ENCODE measurements around the gene FRMD4A.
"Not testable (repeated sequence)": the region's sequence is repeated elsewhere in the genome, so short reads cannot be mapped to it uniquely, and the experiment has no call there.

Gene FRMD4A

DNA sequence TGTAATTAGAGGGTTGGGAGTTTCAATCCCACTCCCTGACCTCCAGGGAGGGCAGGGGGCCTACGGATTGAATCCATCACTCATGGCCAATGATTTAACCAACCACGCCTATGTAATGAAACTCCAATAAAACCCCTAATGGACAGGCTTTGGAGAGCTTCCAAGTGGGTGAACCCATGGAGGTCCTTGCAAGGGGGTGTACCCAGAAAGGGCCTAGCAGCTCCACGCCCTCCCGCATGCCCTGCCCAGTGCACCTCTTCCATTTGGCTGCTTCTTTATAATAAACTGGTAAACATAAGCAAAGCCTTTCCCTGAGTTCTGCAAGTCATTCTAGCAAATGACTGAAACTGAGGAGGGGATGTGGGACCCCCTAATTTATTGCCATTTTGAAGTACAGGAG lies 280.1 kb downstream of the FRMD4A start:
- no peak for DNase-seq (ENCODE audit: low read depth)

DNA sequence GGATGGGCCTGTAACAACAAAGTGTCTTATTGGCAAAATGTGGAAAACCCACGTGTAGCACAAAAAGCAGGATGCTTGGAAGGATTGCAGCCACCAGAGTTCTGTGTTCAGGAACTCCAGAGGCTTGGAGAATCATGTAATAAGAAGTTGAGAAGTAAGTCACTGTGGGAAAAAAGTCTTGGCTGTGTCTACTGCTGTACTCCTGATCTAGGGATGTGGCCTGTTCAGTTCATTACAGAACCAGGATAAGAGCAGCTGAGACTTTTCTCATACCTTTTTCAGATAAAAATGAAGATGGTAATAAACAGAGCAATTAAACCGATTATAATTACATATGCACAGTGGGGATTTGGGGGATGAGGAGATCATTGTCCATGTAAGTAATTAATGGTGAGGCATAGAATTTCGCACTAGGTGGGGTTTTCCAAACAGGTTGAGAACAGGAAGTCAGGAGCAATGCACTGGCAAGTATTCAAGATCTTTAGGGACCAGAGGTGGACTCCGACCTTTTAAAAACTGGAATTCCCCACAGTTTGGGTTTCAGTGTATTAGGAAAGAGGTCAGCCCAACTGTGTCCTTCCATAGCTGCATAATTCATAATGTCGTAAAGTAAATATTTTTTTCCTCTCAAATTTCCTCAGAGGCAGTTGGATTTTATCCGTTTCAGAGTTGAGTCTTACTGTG lies 281.7 kb downstream of the FRMD4A start:
- no peak for DNase-seq (ENCODE audit: low read depth)

DNA sequence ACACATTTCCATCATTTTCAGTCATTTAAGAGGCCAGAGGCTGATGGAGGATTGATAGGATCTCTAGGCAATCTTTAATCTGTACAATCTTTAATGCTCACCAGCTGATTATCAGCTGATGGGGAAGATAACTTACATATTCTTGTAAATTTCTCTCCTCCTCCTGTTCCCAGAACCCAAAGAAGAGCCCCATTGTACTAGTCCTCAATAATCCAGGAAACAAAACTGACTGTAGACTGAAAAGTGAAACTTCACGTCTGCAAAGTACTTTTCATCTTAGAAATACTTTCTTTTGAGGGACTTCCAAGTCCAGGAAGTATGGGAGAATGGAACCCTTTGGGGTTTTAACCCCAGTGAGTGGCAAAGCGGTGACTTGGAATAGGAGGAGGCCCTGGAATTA lies 283.3 kb downstream of the FRMD4A start:
- DNase-seq (ENCODE audit: low read depth) = no peak

DNA sequence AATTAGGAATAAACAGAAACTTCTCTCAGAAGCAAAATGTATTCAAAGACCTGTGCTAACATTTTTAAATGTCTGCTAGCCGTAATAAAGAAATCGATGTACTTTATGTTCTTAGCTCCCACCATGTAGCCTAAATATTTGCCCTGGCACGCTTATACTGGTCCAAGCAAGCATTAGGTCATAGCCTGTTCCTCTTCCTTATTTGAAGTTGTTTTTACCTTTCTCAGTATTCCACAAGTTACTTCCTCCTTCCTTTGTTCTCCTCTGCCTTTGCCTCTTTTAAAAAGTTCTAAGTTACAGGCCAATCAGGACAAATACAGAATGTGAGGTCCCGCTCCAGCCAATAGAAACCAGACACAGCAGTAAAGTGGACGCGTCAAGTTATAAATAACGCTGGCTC lies 288.7 kb downstream of the FRMD4A start:
- DNase-seq (ENCODE audit: low read depth) = not testable (repeated sequence)

DNA sequence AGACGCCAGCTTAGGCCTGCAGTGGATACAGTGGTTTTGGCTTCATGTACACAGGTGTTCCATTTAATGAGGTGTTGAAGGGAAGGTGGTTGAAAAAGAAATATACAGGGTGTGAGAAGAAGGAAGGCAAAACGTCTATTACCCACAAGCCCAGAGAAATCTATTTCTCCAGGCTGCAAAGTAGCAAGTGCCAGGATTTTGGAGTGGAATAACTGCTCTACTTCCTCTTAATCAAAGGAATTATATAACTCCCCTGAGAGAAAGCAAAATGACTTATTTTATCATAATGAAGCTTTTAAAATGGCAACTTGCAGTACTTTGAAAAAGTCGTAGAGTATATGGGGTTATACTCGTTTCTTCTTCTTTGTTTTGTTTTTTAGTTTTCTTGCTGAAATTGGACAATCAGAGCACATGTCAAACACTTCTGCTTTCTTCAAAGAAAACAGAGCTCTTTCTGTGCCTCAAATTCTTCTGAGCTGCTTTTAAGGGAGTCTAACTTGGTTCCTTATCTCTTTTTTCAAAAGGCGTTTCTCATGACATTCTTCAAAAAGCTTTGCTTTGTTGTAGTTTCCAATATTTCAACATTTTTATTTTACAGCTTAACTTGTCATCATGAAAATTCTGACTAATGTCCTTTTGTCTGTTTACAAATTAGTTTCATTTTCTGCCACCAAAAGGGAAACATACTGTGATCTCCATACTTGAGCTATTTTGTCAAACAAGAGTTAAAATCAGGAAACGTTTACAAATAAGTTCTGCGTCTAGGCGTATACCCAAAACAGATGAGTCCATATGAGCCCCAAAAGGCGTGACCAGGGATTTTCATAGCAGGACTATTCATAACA lies 289.7 kb downstream of the FRMD4A start:
- peak; percentile 60 for DNase-seq (ENCODE audit: low read depth)

DNA sequence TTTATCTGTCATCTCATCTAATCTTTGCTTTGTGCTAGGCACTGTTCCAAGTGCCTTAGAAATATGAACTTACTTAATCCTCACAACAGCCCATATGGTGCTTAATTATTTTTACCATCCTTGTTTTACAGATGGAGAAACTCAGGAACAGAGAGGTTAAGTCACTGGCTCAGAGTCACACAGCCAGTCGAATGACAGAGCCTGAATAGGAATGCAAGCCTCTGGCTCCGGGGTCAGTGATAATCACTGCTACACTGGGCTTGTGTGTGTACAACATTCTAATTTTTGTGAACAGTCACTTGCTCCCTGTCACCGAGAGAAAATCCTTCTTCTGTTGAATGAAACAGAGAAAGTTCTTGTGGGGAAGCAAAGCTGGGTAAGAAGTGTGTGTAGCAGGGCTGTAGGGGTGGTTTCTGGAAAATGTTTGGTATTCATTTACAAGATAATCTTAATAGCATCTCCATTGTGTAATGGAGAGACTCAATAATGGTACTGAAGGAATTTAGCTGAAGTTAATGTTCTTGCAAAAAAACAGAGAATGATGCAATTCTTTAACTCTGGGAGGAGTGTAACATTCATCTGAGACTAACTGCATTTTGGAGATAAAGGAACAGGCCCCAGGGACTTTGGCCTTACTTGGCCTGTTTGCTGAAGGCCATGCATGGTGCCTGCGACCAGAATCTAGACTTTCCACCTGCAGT lies 290.6 kb downstream of the FRMD4A start:
- peak; percentile 96 for DNase-seq (ENCODE audit: low read depth)

DNA sequence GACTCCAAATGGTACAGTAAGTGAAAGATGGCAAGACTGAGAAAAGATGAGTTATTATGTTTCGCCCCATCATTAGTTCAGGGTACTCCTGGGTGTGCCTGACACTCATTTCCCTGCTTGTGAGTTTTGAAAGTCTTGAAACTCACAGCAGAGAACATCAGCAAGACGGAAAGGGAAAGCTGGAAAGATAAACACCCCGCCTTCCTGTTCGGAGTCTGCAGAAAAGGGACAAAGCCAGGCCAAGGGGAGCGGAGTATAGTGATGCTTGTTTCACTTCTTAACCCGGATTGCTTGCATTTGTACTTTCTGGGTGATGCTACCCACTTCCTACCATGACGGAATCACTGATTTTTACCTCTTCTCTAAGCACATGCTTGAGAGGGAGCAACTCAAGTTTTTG lies 294.5 kb downstream of the FRMD4A start:
- no peak for DNase-seq (ENCODE audit: low read depth)

DNA sequence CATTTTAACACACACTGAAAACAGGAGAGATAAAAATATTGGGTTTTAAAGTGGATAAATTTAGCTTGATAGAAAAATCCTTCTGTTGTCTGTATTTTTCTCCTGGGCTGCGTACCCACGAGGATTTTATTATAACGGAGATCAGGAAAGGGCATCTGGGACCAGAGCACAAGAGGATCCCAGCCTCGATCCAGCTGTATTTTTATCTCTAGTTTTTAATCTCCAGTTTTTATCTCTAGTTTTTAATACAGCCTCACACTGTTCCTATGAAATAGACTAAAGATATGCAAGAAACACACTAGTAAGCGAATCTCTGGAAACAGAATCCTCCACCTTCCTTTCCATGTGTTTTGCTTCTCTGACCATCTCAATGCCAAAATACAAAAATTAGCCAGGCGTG lies 295.2 kb downstream of the FRMD4A start:
- no peak for DNase-seq (ENCODE audit: low read depth)

DNA sequence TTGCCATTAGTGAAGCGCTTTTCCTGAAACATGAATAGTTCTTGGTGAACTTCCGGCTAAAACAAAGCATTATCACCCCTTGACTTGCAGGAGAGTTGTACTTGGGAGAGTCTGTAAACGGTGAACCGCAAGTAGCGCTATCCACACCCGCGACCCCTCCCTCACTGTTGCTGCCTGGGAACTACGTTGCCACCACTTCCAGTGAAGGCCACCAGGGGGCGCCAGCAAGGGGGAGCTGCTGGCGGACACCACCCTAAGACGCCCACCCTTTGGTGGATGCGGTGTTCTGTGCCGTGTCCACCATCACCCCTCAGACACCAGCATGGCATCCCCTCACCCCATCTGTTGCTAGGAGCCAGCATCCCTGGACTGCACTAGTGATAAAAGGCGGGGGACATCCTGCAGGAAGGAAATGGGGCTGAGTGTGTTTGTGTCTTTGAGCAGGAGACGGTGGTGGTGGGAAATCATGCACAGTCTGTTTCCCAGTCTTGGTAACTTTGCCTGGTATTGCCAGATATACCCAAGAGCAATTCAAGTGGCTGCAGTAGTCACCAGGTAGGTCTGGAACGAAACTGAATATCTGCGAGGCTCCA lies 298.2 kb downstream of the FRMD4A start:
- DNase-seq (ENCODE audit: low read depth) = peak; percentile 10

DNA sequence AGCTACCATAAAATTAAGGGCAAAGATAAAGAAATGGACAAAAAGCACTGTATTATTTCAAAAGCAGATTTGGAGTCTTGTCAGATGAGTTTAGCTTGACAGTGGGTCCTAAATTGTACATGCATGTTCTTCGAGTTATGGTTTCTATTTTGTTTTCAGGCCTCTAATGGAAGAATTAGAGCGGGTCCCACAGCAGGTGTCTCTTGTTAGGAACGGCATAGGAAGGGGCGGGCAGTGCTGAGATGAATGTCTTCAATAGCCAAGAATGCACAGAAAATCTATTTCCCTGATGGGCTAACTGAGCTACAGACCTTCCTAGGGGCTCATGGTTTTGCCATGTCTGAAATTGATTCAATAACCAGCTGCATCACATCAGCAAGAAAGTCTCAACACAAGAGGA lies 304.4 kb downstream of the FRMD4A start:
- no peak for DNase-seq (ENCODE audit: low read depth)

DNA sequence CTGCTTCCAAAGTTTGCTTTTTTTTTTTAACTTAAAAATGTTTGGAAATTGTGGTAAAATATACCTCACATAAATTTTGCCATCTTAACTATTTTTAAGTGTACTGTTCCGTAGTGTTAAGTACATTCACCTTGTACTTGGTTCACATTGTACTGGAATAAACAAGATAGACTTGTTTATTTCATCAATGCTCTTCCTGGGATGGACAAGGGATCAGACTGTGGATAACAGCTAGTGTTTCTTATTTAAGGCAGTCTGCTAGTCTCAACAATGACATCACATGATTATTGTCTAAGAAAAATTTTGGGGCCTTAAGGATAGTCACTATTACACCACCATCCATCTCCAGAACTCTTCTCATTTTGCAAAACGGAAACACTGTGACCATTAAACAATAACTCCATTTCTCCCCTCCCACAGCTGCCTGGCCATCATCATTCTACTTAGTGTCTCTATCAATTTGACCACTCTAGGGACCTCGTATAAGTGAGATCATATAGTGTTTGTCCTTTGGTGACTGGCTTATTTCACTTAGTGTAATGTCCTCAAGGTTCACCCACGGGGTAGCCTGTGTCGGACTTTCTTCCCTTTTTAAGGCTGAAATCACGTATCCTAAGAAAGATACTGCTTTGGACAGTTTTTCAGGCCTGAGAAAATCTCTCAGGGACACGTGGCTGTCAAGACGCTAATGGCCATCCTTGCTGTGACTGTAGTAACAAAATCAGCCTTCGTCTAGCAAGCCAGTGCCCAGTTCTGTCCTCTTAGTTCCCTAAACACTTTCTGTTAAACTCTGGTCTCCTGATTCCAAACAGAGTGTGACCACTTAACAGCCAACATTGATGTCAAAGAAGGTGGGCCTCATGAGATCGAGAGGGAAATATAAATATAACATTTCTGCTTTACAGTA lies 305.2 kb downstream of the FRMD4A start:
- DNase-seq (ENCODE audit: low read depth) = no peak

DNA sequence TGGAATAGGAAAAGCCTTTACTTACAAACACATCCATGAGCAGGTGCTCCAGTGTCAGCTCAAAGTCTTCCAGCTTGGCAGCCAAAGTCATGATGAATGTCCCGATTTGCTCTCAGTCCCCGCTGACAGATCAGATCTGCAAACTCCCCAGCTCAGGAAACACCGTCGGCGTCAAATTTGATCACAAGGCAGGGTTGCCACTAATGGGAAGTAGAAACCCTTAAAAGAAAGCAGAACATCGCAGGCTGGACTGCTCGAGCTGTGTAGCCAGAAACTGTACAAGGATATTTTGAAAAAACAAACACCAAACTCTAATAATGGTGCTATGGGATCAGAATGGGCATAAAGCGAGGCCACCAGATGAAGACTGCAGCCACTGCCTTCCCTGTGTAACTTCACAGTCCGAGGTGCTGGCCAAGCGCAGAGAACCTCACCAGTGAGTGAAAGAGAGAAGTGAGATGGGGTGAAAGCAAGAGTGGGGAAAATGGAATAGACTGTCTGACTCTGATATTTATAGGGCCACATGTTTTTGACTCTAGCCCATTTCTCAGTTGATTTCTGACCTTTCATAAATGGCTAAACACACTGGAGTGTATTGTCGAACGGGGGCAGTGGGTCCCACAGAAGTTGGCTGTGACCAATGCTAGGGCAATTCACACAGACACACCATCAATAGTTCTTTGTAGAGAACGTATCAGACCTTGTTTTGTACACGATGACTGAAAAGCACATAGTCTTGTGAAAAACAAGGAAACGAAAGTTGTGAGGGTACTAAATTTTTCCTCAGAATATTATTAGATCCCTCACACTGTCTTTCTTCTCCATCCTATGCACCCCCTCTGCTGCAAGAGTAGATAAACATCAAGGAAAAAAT lies 306.2 kb downstream of the FRMD4A start:
- no peak for DNase-seq (ENCODE audit: low read depth)

DNA sequence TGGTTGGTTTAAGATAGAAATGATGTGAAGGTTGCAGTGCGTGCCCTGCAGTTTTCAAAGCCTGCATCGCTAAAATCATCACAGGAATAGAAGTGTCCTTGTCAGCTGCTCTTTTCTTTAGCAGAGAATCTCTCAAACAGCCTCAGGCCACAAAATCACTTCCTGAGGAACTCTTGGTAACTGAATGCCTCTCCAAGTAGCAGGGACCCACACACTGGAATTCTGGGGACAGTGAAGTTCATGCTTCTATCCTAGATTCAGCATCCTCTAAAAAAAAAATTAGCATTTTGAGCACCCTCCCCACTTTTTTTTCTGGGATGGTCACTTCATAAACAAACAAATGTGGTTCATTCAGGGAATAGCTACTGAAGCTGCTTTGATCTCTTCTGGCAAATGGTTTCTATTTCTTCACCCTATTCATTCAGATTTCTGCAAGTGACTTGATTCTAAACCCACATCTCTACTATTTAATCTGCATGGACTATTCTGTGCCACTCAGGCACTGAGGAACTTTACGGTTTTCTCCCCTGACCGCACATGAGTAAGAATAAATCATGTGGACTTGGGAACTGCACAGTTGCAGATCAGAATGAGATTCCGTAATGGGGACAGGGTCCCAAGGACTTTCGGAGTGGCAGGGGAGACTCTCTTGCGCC lies 306.9 kb downstream of the FRMD4A start:
- DNase-seq (ENCODE audit: low read depth) = no peak

DNA sequence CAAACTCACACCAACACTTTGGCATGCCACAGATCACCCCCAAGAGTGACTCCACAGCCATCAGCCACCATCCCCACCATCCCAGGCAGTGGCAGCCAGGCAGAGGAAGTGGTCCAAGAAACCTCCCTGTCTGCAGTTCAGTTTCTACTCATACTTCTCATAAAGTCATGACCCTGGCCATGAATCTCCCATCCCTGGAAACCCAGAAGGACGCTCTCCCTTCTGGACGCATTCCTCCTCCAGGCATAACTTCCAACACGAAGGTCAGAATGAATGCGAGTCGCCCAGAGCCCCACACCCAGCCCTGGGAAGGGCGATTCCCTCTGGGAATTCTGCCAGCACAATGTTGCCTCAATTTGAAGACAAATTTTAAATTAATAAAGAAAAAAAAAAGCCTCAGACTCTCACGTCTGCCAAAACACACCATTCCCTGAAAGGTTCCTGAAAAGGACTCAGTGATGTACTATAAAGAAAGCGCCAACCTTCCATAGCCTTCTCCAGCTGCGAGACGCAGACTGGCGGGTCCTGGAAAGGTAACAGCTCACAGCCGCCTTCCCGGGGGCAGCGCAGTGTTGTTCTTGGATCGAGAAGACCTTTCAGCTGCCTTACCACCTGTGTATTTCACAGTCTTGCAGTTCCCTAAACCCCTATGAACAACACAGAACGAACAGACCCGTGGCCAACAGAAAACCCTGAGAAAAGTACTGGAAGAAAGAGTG lies 307.6 kb downstream of the FRMD4A start:
- DNase-seq (ENCODE audit: low read depth) = peak; percentile 19

DNA sequence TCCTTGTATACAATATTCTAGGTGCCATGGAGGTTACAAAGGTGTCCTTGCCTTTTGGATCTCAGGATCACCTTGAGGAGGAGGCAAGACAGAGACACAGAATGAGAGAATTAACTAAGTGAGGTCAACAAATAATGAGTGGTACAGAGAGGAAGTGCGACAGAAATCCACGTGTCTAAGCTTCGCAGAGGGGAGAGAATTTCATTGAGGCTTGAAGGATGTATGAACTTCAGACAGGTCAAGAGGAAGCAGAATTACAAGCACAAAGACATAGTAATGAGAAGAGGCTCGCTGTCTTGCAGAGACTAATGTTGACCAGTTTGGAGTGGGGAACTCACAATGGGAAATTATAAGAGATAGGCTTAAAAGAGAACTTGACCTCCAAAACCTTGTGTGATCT lies 308.7 kb downstream of the FRMD4A start:
- no peak for DNase-seq (ENCODE audit: low read depth)

DNA sequence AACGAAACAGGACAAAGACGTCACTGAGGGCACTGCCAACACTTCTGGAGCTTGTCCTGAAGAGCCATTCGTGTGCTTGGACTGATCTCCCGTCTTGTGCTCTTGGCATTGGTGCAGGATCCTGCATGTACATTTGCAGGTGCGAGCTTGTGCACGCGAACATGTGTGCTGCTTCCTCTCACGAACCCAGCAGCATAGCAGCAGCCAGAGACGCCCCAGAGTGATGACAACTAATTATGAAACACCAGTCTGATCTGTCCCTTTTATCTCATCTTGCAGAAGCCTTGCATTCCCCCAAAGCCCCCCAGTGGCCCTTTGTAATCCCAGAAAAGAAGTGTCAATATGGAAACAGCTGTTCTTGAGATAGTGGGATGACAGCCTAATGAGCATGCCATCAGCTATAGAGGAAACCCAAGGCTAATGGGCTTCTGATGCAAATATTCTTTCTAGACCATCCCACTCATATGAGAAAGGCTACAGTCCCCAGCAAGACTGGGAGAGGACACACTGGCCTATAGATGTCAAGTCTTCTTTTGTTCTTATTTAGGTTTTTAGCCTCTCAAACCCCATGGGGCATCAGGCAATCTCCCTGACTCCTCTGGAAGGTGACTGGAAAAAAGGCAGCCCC lies 310.6 kb downstream of the FRMD4A start:
- DNase-seq (ENCODE audit: low read depth) = no peak

DNA sequence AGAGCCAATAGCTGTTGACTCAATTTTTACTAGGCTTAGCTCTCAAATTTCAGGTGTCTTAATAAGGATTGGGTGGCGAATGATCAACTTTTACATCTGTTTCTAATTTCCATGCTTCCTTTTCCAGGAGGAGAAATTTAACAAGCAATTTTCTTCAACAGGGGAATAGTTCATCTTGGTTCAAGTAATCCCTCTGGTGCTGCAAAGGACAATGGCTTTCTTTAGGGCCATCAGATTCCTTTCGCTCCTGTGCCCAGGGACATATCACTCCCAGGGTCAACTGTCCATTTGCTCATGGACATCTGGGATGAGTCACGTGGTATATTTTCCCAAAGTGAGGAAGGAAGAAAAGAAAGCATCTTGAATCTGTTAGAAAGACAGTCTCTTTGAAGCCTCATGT lies 313.3 kb downstream of the FRMD4A start:
- DNase-seq (ENCODE audit: low read depth) = no peak

DNA sequence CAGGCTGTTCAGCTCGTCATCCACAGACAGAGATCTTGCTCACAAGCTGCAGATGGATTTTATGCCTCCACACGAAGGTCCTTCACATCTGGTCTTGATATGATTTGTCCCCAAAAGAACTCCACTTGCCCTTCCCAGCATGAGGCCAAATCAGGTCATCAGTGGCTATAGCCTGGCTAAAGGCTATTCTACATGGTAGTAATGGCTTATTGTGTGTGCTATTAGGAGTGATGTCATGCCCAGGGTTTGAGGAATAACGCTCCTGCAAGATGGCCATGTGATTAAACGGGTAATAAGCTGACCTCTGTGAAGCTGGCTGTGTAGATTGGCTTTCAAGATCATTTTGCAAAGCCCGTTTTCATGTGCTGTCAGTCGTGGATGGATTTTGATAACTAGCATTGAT lies 313.8 kb downstream of the FRMD4A start:
- DNase-seq (ENCODE audit: low read depth) = no peak

DNA sequence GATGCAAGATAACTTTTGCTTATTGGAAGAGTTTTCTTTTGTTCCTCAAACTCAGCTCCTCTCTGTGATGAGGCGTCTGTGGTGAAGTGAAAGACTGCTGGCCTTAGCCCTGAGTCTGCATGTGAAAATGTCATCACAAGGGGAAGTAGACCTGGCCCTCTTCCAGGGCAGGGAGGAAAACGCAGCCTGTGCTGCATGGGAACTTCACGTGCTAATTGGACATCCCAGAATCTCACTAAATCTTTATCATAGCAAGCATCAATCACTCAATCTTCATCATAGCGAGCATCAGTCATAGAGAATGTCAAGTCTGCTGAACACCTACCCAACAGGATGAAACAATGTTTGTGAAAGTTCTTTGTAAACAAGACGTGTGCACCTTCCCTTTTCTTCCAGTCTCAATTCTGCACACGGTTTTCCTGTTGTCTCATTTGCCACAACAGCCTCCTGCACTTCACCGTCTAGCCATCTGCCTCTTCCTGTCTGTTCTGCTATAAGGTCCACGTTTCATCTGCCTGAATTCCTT lies 314.6 kb downstream of the FRMD4A start:
- peak; percentile 18 for DNase-seq (ENCODE audit: low read depth)
